Stomach smooth muscle (tissue), 2 donors: ENCODE measurements around the gene AQP7.

Experiments used
- H3K27ac ChIP-seq: one replicate; pipeline ENCODE4 v1.7.0; 2013; ENCODE audit warnings: mild to moderate bottlenecking, low read length, inconsistent platforms
- H3K27me3 ChIP-seq, 2 donors: one replicate each; pipeline ENCODE4 v1.7.0; 2013; ENCODE audit warnings: low read length in 2 of 2; ENCODE audit not compliant: insufficient read depth in 2 of 2, control insufficient read depth in 1 of 2
- H3K36me3 ChIP-seq, 2 donors: one replicate each; pipeline ENCODE4 v1.7.0; 2013; ENCODE audit warnings: low read length in 2 of 2; ENCODE audit not compliant: control insufficient read depth in 2 of 2, insufficient read depth in 2 of 2
- H3K4me1 ChIP-seq: one replicate; pipeline ENCODE4 v1.7.0; 2013; ENCODE audit warnings: low read length; ENCODE audit not compliant: control insufficient read depth, insufficient read depth
- H3K4me3 ChIP-seq, 2 donors: one replicate each; pipeline ENCODE4 v1.7.0; 2013; ENCODE audit warnings: low read length in 2 of 2
- H3K9ac ChIP-seq, 2 donors: one replicate each; pipeline ENCODE4 v1.7.0; 2013; ENCODE audit warnings: low read length in 2 of 2, mild to moderate bottlenecking in 1 of 2
- H3K9me3 ChIP-seq, 2 donors: one replicate each; pipeline ENCODE4 v1.7.0; 2013; ENCODE audit warnings: low read length in 2 of 2; ENCODE audit not compliant: control insufficient read depth in 2 of 2
- donor health status: healthy.
- donor health status: Pancreatic carcinoma.

AQP7 gene

DNA sequence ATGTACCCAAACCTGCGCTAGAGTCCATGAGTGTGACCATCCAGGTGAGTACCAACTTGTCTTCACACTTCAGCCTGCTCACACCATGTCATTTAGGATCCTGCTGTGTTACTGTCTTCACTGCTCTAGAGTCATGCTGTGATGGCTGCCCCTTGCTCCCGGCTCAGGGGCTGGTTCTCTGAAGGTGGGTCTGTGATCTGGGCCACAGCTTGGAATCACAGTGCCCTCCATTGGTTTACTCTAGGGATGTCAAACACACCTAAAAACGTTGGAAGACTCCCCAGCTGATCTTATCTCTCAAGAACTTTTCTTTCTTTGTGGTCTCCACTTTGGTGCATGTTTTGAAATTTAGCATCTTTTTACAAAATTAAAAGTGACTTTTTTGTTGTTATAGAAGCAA, 58.2 kb downstream of the AQP7 start:
- Histone ChIP-seq H3K27me3 (no peaks in the 10 kb centered on the region), H3K4me3 (no peak overlapping the region), H3K9ac (no peak overlapping the region), H3K27ac (no peak overlapping the region), H3K9me3 (no peaks in the 10 kb centered on the region), H3K4me1 (no peaks in the 10 kb centered on the region), H3K36me3 (peaks cover 35 to 40% of the 10 kb centered on the region in 2 donors)

- Histone ChIP-seq H3K27me3 (no peaks in the 10 kb centered on the region), H3K4me1 (no peaks in the 10 kb centered on the region), H3K36me3 (peaks cover 35 to 39% of the 10 kb centered on the region in 2 donors), H3K4me3 (no peak overlapping the region), H3K27ac (no peak overlapping the region), H3K9ac (no peak overlapping the region), H3K9me3 (no peaks in the 10 kb centered on the region)
Observed at GRCh38 chr9:33341182-33341581, 61.2 kb downstream of the AQP7 start.

- H3K27ac ChIP-seq, result no peak overlapping the region
- no peaks in the 10 kb centered on the region for H3K27me3 ChIP-seq
- peaks cover 30 to 32% of the 10 kb centered on the region in 2 donors for H3K36me3 ChIP-seq
- no peaks in the 10 kb centered on the region for H3K4me1 ChIP-seq
- no peak overlapping the region for H3K4me3 ChIP-seq
- no peak overlapping the region for H3K9ac ChIP-seq
- no peaks in the 10 kb centered on the region for H3K9me3 ChIP-seq
Observed at GRCh38 chr9:33340186-33340585, 62.2 kb downstream of the AQP7 start.
